NK-92 (cell line): ENCODE measurements around the gene FLNA.
"Not testable (repeated sequence)": the region's sequence is repeated elsewhere in the genome, so short reads cannot be mapped to it uniquely, and the experiment has no call there.

Experiments used
- DNase-seq: peaks from one replicate; lab custom pipeline; 2025; ENCODE audit not compliant: unreplicated experiment; lab: John Stamatoyannopoulos, UW

Gene FLNA, protein sequence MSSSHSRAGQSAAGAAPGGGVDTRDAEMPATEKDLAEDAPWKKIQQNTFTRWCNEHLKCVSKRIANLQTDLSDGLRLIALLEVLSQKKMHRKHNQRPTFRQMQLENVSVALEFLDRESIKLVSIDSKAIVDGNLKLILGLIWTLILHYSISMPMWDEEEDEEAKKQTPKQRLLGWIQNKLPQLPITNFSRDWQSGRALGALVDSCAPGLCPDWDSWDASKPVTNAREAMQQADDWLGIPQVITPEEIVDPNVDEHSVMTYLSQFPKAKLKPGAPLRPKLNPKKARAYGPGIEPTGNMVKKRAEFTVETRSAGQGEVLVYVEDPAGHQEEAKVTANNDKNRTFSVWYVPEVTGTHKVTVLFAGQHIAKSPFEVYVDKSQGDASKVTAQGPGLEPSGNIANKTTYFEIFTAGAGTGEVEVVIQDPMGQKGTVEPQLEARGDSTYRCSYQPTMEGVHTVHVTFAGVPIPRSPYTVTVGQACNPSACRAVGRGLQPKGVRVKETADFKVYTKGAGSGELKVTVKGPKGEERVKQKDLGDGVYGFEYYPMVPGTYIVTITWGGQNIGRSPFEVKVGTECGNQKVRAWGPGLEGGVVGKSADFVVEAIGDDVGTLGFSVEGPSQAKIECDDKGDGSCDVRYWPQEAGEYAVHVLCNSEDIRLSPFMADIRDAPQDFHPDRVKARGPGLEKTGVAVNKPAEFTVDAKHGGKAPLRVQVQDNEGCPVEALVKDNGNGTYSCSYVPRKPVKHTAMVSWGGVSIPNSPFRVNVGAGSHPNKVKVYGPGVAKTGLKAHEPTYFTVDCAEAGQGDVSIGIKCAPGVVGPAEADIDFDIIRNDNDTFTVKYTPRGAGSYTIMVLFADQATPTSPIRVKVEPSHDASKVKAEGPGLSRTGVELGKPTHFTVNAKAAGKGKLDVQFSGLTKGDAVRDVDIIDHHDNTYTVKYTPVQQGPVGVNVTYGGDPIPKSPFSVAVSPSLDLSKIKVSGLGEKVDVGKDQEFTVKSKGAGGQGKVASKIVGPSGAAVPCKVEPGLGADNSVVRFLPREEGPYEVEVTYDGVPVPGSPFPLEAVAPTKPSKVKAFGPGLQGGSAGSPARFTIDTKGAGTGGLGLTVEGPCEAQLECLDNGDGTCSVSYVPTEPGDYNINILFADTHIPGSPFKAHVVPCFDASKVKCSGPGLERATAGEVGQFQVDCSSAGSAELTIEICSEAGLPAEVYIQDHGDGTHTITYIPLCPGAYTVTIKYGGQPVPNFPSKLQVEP (N-terminal part only)

GRCh38 chrX:154374313-154375155 is at the start of gene FLNA:
FLNA (minus strand) TSS chrX:154374634; CDS start chrX:154371245, 3,389 bp downstream.
- DNase-seq, result no peak

GRCh38 chrX:154420402-154420756 is 45.9 kb upstream of the FLNA start:
- no peak for DNase-seq

DNA sequence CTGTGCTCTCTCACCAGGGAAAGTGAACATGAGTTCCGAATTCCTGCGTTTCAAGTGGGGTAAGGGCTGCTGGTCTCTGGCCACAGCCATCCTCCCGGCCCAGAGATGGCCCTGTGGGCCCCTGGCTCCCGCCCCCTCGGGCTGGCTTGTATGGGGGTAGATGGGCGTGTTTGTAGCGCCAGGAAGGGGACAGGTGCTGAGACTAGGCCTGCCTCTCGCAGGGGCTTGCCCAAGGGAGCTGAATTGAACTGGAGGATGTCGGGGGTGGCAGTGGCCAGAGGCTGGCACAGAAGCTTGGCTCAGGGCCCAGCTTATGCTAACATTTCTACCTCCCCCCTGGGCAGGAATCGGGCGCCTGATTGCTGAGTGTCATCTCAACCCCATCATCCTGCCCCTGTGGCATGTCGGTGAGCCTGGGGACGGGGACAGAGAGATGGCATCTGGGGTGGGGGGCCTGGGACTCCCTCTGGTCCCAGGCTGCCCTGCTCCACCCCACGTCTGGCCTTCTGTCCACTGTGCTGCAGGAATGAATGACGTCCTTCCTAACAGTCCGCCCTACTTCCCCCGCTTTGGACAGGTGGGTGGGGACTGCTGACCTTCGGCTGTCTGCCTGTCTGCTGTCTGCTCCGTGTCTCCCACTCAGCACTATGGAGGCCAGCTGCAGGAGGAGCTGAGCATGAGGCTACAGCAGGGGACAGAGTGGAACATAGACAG is 45.4 kb upstream of the FLNA start:
- no peak for DNase-seq

- DNase-seq, result no peak
Measured at GRCh38 chrX:154419189-154419588, 44.8 kb upstream of the FLNA start.

DNA sequence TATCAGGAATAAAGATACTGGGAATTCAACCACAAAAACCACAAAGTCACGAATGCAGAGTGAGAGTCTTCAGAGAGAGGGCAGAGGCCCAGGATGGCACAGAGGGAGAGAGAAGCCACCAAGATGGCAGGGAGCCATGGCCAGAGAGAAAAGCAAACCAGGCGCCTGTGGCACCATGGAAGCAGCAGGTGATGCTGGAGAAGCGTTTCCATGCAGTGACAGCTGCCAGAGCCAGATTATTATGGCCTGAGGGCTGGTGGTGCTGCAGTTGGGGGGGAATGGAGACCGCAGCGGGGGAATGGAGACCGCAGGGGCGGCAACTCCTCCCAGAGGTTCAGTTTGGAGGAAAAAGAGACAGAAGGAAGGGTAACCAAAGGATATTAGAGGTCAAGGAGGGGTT is 42.7 kb upstream of the FLNA start:
- DNase-seq, result no peak

DNA sequence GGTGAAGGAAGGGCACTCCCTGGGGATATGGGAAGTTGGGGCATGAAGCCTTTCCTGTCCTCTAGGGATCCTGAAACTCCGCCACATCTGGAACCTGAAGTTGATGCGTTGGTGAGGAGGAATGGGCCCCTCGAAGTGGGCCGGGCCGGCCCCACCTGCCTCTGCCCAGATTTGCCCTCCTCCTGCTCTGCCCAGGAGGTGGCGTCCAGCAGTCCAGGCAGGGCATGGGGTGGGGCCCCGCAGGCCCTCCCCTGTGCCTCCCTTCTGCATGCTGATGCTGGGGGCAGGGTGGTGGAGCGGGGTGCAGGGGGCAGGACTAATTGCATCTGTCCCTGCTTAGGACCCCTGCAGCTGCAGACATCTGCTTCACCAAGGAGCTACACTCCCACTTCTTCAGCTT is 38.7 kb upstream of the FLNA start:
- no peak for DNase-seq

DNA sequence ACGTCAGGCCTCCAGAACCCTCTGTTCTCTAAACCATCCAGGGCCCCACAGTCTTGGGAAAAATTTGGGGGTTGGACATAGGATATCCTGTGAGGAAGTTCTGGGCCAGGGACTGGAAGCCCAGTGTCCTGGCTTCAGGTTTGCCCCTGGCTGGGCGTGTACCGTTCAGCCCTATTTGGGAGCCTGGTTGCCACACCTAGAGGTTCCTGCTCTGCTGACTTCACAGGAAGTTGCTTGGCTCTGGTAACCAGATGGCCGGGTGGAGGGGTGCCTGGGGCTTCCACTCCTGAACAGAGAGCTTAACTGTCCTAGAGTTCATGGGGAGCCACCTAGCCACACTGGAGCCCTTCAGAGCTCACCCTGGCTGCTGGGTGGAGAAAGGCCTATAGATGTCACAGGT is 38.0 kb upstream of the FLNA start:
- no peak for DNase-seq

DNA sequence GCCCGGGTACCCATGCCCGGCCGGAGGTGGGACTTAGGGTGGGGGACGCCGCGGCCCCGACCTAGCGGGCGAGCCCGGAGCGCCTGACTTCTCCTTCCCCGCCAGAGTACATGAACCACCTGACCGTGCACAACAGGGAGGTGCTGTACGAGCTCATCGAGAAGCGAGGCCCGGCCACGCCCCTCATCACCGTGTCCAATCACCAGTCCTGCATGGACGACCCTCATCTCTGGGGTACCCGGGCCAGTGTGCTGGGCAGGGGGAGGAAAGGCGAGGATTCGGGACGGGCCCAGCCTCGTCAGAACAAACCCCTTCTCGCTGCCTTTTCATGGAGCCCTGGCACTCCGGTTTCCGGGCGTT is 37.5 kb upstream of the FLNA start:
- DNase-seq, result no peak

DNA sequence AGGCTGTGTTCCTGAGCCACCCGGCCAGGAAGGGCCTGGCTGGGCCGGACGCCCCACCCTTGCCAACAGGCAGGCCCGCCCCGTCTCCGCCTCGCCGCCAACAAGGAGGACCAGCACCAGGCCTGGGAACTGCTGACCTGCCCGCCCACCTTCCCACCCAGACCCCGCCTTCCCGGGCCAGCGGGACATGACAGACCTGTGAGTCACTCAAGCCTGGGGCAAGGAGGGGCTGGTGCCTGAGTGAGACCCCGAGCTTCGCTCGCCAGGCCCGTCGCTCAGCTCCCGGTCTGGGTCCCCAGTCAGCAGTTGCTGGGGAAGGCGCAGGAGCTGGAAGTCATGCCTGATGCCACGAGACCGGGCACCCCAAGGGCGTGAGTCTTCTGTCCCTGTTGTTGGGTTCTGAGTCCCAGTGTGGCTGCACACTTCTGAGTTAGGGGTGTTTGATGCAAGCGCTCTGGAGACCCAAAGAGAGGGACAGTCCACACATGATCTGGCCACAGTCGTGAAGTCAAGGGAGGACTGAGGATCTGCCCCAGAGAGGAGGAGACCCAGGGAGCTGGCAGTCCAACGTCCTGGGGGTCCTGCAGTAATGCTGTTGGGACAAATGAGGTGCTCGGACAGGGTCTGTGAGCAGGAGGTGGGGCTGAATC is 34.9 kb upstream of the FLNA start, which contains the start of gene DNASE1L1:
Gene DNASE1L1, minus strand, starts transcription at position 33 of the 650 bp plus-strand sequence. CDS start 3,686 bp downstream, outside the sequence.
- DNase-seq, result no peak

- DNase-seq, result no peak
Measured at GRCh38 chrX:154408659-154409221, 34.3 kb upstream of the FLNA start.

DNA sequence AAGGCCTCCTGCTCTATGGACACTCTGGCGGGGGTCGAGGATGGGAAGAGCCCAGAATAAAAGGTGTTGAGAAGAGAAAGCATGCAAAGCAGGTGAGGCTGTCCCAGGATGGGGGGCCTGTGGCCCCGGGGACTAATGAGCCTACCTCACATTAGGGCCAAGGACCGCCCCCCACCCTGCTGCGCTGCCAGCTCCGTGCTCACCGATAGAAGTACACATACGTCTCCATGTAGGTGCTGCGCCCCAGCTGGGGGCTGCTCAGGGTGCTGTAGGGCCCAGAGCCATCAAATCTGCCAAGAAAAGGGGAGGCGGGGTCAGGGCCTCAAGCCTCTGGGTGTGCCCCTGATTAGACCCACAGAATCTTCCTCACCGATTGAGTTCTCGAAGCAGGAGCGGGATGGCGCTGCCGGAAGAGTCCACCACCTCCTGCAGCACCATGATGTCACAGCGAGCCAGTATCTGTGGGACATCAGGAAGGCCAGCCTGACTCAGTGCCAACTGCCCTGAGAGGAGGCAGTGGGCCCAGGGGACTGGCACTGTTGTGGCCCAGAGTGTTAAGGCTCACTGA is 30.3 kb upstream of the FLNA start:
- no peak for DNase-seq

DNA sequence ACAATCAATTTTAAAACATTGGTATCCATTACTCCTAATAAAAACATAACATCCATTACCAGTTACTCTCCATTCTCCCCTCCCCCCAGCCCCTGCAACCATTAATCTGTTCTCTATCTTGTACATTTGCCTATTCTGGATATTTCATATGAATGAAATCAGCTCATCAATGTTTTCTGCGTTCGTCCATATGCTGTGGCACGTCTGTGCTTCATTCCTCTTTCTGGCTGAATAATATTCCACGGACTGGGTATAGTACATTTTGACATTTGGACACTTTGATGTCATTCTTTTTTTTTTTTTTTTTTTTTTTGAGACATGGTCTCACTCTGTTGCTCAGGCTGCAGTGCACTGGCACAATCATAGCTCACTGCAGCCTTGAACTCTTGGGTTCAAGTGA is 29.4 kb upstream of the FLNA start:
- DNase-seq, result no peak

DNA sequence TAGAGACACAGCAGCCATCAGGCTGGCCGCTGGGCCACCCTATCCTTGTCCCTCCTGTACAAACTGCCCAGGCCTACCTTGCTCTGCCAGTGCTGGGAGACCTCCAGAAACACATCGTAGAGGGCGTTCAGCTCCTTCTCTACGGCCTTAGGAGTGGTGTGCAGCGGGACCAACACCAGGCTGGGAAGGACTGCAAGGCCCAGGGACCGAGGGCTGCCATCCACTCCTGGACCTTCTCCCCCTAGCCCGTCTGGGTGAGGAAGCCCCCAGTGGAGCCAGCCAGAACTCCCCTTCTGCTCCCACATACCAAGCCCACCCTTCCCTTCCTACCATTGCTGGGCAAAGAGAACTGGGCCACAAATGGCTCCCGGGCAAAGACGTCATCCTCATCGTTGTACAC is 28.8 kb upstream of the FLNA start:
- no peak for DNase-seq

DNA sequence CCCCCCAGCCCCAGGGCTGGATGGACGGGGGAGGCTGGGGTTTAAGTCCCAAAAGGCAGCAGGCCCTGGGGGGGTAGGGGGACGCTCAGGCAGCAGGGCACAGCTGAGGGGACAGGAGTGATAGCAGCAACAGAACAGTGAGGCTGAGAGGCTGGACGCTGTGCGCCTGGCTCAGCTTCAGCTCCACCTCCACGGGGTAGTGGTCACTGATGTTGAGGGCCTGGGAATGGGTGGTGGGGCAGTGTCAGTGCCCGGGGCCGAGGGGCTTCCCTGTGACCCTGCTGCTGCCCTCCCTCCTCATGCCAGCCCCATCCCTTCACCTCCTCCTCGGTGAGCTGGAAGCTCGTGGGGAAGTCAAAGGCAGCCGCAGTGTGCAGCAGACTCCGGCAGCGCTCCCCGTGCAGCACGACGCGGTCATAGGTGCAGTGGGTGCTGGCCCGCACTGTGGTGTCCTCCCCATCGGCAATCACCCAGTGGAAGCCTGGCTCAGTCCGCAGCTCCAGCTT is 28.2 kb upstream of the FLNA start:
- DNase-seq, result no peak

DNA sequence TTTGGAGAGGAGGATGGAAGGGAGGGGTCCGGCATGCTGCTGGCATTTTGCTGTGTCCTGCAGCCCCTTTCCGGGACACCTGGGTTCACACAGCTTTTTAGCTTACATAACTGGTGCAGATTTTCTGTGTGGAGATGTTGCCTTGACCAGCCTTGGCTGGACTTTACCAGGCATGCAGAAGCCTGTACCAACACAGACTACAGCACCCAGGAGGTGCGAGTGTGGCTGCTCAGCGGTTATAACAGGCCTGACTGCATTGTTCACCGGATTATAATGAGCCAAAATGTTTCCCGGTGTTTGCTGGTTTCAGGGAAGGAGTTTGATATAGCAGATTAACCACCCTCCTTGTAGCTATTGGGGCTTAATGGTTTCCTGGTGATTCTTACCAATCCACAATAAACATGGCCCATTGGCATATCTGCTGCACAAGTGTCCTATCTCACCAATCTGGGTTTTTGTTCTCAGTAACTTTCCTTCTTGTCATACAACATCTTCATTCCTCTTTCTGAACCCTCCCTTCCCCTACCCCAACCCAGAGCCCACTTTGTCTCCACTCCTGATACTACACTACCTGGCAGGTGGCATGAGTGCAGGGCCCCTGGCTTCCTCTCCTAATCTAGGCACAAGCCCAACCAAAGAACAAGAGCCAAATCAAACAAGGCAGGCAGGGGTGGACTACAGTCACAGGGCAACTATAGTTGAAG is 27.6 kb upstream of the FLNA start:
- no peak for DNase-seq

GRCh38 chrX:154401045-154401799 is 26.8 kb upstream of the FLNA start:
- no peak for DNase-seq

GRCh38 chrX:154400369-154400817 is 26.0 kb upstream of the FLNA start:
- DNase-seq, result not testable (repeated sequence)
